ENCODE measurements around the gene PREX1.

- no peak for TF ChIP-seq CTCF (IDR thresholded peaks at IDR 0.05)
- TF ChIP-seq POLR2A (IDR thresholded peaks at IDR 0.05), result no peak
Measured at GRCh38 chr20:48830826-48831318, 3.1 kb upstream of the PREX1 start.
